Measurements from ENCODE around the gene SLC9A3.

GRCh38 chr5:420632-421286, 103.5 kb downstream of the SLC9A3 start:
- TF ChIP-seq EZH2 (IDR thresholded peaks at IDR 0.05; ENCODE audit: insufficient read depth, poor library complexity, severe bottlenecking), result no peak
- TF ChIP-seq EZH2phosphoT487 (IDR thresholded peaks at IDR 0.05; ENCODE audit: insufficient read depth, low read depth), result no peak

Data from GM23248 (cell line).